RWPE1 (cell line): ENCODE results near the gene DDAH2.
A peak's percentile ranks its signal among the peaks of the same experiment; 100 is the strongest.

ENCODE experiments used
- CTCF ChIA-PET: fragments of 350-600 bp; sonication (Branson Sonifier 250); formaldehyde crosslinking; extraction: SDS; loops from one replicate; lab custom pipeline; 2021; lab: Yijun Ruan, JAX
- POLR2A ChIA-PET: fragments of 400-600 bp; formaldehyde crosslinking; extraction: SDS; loops from one replicate; lab custom pipeline; 2020; ENCODE audit warnings: antibody characterized with exemption; ENCODE audit not compliant: low non-redundant PET; lab: Yijun Ruan, JAX
- DNase-seq: peaks from one replicate; pipeline ENCODE4 v3.0.0; 2012; ENCODE audit warnings: low spot score
- H3K27ac ChIP-seq: fragments of 450-650 bp; 2 replicates; pipeline ENCODE4 v1.5.1; 2017
- TF ChIP-seq, protein P1 (sequence below): fragments of 450-650 bp; conservative IDR thresholded peaks from 2 replicates; pipeline ENCODE4 v1.5.1; 2017; ENCODE audit warnings: low read depth, mild to moderate bottlenecking

The DDAH2 gene

GRCh38 chr6:31734821-31735406 lies 5.8 kb upstream of the DDAH2 start:
- TF ChIP-seq, protein P1, sequence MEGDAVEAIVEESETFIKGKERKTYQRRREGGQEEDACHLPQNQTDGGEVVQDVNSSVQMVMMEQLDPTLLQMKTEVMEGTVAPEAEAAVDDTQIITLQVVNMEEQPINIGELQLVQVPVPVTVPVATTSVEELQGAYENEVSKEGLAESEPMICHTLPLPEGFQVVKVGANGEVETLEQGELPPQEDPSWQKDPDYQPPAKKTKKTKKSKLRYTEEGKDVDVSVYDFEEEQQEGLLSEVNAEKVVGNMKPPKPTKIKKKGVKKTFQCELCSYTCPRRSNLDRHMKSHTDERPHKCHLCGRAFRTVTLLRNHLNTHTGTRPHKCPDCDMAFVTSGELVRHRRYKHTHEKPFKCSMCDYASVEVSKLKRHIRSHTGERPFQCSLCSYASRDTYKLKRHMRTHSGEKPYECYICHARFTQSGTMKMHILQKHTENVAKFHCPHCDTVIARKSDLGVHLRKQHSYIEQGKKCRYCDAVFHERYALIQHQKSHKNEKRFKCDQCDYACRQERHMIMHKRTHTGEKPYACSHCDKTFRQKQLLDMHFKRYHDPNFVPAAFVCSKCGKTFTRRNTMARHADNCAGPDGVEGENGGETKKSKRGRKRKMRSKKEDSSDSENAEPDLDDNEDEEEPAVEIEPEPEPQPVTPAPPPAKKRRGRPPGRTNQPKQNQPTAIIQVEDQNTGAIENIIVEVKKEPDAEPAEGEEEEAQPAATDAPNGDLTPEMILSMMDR, result no peak
- CTCF ChIA-PET, result interaction anchor here (0.6 to 0.8 kb wide), 3 partner anchors 10 to 54 kb away, joined by 3 to 8 read pairs (median 4); partner anchors contain the start of gene LY6G5C
- peak; percentile 86 for DNase-seq
- POLR2A ChIA-PET, result interaction anchor here (0.6 to 1.2 kb wide), 2 partner anchors 24 to 74 kb away, joined by 3 read pairs; partner anchors contain the start of gene C6orf47
- H3K27ac ChIP-seq, result peak overlapping the region; percentile 96

DNA sequence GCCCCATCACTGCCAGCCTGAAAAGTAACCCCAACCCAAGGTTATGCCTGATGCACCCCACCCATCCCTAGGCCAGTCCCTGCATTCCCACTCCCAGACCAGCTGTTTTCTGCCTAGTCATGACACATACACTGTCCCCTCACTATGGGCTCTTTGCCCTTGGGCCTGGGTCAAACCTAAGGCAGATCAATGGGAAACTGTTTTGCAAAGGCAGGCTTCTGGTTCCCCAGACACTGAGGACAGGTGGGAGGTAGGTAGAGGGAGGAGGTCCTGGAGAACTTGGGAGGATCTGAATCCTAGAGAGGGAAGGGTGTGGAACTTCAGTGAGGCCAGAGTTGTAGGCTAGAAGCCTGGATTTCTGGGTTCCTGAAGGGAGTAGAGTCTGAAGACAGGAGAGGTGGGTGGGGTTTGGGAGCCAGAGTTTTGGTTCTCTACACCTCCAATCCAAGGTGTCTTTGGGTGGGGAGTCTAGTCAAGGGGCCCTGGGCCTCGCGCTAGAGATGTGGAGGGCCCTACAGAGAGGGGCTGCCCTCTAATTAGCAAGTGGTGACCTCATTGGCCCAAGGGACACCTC lies 5.2 kb upstream of the DDAH2 start:
- CTCF ChIA-PET, result no interaction called here
- DNase-seq, result no peak
- H3K27ac ChIP-seq, result peak overlapping the region; percentile 96
- TF ChIP-seq, protein P1, result no peak
- POLR2A ChIA-PET, result no interaction called here

DNA sequence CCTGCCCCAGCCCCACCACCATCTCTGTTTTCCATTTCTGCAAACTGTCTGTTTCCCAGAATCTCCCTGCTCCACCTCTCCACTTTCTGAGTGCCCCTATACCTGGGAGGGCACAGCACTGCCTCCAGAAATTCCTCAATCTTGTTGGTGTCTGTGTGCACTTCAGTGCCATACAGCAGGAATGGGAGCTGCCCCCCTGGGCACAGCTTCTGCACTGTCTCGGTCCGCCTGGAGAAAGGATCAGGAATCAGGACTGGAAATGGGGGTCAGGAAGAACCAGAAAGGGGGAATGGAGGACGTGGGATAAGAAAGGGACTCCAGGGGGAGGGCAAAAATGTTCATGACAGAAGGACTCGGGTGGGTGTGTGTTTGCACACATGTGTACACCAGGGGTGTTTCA lies 4.6 kb upstream of the DDAH2 start:
- CTCF ChIA-PET, result no interaction called here
- POLR2A ChIA-PET, result no interaction called here
- peak overlapping the region; percentile 96 for H3K27ac ChIP-seq

GRCh38 chr6:31732029-31732428 lies 2.9 kb upstream of the DDAH2 start:
- CTCF ChIA-PET, result interaction anchor here (0.6 to 2.0 kb wide), 2 partner anchors 38 to 41 kb away, joined by 4 to 5 read pairs; no protein-coding TSS in a partner anchor
- POLR2A ChIA-PET, result no interaction called here
- DNase-seq, result no peak
- TF ChIP-seq, protein P1, result no peak
- H3K27ac ChIP-seq, result peak overlapping the region; percentile 96

More for the DNA sequence above, 4.6 kb upstream of the DDAH2 start:
- no peak for DNase-seq
- TF ChIP-seq, protein P1, result no peak

DNA sequence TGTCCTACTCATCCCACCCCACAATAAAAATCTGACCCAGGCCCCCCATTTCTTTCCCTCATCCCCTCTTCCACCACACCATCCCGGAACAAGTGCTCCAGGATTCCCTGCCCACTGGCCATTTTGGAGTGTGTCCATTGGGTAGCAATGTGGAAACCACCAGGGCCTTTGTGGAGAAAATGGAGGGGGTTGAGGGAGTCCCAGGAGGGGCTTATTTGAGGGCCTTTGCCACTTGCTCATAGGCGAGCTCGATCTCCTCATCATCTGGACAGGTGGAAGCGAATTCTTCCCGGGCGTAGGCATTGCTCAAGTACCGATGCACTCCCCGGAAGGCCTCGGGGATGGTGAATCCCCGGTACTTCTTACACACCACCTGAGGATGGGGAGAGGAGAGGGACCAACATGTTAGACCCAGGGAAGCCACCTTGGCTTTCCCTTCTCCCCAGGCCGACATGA lies 1.6 kb upstream of the DDAH2 start:
- peak overlapping the region; percentile 94 for H3K27ac ChIP-seq
- ChIA-PET POLR2A (no interaction called here), CTCF (interaction anchor here (1.1 to 2.0 kb wide), 4 partner anchors 19 to 39 kb away, joined by 3 to 5 read pairs (median 4); partner anchors contain the start of gene LY6G6F)
- TF ChIP-seq, protein P1, result no peak
- no peak for DNase-seq

DNA sequence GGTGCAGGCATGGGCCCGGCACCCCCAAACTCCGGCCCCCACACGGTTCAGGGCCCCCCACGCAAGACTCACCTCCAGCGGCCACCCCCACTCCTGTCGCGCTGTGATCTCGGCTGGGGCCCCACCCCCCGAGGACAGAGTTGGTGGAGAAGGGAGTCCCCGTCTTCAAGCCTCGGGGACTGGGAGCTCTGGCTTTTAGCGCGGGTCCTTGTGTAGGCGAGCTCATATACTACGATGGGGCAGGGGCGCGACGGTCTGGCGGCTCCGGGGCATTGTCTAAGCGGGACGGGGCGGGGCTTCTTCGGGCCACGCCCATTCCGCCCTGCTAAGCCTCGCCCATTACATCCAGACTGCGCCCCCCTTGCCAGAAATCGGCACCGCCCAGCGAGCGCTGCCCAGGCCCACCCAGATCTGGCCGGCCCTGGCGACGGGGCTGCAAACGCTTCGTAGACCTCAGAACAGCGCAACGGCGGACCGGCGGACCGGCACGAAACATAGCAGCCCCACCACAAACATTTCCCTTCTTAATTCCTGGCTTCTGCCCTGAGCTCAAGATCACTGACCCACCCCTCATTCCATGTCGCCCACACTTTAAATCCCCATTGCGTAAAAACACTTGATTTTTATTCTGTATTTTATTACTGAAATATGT lies 1.0 kb upstream of the DDAH2 start:
- TF ChIP-seq, protein P1, result no peak
- ChIA-PET POLR2A (interaction anchor here (0.6 to 1.1 kb wide), 2 partner anchors 19 to 41 kb away, joined by 4 to 7 read pairs; no protein-coding TSS in a partner anchor), CTCF (interaction anchor here (0.7 to 1.4 kb wide), 10 partner anchors 12 to 134 kb away, joined by 3 to 8 read pairs (median 3); partner anchors contain the start of genes LY6G5C and LY6G6F)
- DNase-seq, result peak; percentile 79
- H3K27ac ChIP-seq, result peak overlapping the region; percentile 94
